ENCODE results near the gene EFEMP2. TPM values are rescaled to one million over a fixed set of nuclear protein-coding genes. Genes with fewer than 3 reads are reported as not detected.

The EFEMP2 gene
- total RNA-seq, 1 experiment from 2014 or later, result 26.2 TPM

- no peak overlapping the region for H3K14ac ChIP-seq (ENCODE audit: insufficient read depth, low read length)
- no peak overlapping the region for H2BK5ac ChIP-seq (ENCODE audit: insufficient read length, low read length)
- H2AK5ac ChIP-seq (ENCODE audit: insufficient read length, low read length), result no peak overlapping the region
- no CpG with 5 or more reads among the region's 16 CpGs for WGBS (ENCODE audit: extremely low coverage, insufficient read length, low lambda C conversion rate)
- H4K8ac ChIP-seq (replicated peaks; ENCODE audit: insufficient read length, low read depth, low read length), result no peak overlapping the region
- no peak overlapping the region for H4K5ac ChIP-seq (ENCODE audit: insufficient read length, low read depth, low read length)
- Mint-ChIP-seq H3K4me3 (peak overlapping the region in 1 of 2 experiments; percentile 56; a peak in 1 of 5 replicates), H3K4me1 (peaks cover 32 to 41% of the 10 kb centered on the region in 2 experiments), H3K36me3 (ENCODE audit: insufficient read depth in 1 of 3, low read depth in 3 of 3) (peaks cover 0 to 37% (median 0%) of the 10 kb centered on the region in 3 experiments; a peak in 3 of 7 replicates), H3K27me3 (ENCODE audit: low read depth) (peaks cover 34% of the 10 kb centered on the region), H3K9me3 (peaks cover under 1 to 4% of the 10 kb centered on the region in 2 experiments; a peak in 2 of 5 replicates), H3K27ac (0 out of 7 replicates have a peak overlapping the region, but pooled peaks of 1 of the 3 experiments have one; percentile 19)
- DNase-seq, result no peak
- no peak overlapping the region for H3T11ph ChIP-seq (ENCODE audit: low read length)
- H3K18ac ChIP-seq (ENCODE audit: insufficient read length, low read depth, low read length), result peak overlapping the region; percentile 9
- no peaks in the 10 kb centered on the region; the same call in 1 of the 2 replicates for H3K79me2 ChIP-seq (ENCODE audit: insufficient read depth, low read length)
- peaks cover 8% of the 10 kb centered on the region; the same call in 1 of the 2 replicates for H3K27me3 ChIP-seq (ENCODE audit: insufficient read depth, low read length)
- H3K23me2 ChIP-seq (ENCODE audit: insufficient read length, low read depth, low read length, poor library complexity, severe bottlenecking), result peaks cover 16% of the 10 kb centered on the region
- no peak overlapping the region for H2BK120ac ChIP-seq (ENCODE audit: low read depth, low read length, poor library complexity, severe bottlenecking)
- no peak overlapping the region for H3K4me2 ChIP-seq (ENCODE audit: insufficient read depth, insufficient read length, low read length)
- no peaks in the 10 kb centered on the region for H3K9me3 ChIP-seq (ENCODE audit: control insufficient read depth, low read depth, low read length)
- no peaks in the 10 kb centered on the region for H3K79me1 ChIP-seq (ENCODE audit: insufficient read depth, low read depth, low read length, poor library complexity, severe bottlenecking)
- H3K27ac ChIP-seq (ENCODE audit: insufficient read length, low read depth, low read length), result no peak overlapping the region
- no peak overlapping the region for H2AFZ ChIP-seq (ENCODE audit: low read length)
- TF ChIP-seq CTCF (conservative IDR thresholded peaks at IDR 0.05), result no peak
- no peak overlapping the region for H2BK12ac ChIP-seq (ENCODE audit: insufficient read length, low read depth, low read length)
- no peak overlapping the region for H3K56ac ChIP-seq (ENCODE audit: insufficient read length, low read depth, low read length)
- H3K4me1 ChIP-seq (ENCODE audit: insufficient read depth, low read length), result peaks cover 7% of the 10 kb centered on the region; the same call in 1 of the 2 replicates
- no peak overlapping the region for H3K23ac ChIP-seq (ENCODE audit: insufficient read length, low read depth, low read length)
- H4K20me1 ChIP-seq (ENCODE audit: control insufficient read depth, insufficient read depth, insufficient read length), result no peaks in the 10 kb centered on the region
- H2BK20ac ChIP-seq (ENCODE audit: low read depth, low read length, poor library complexity, severe bottlenecking), result no peak overlapping the region
- no peak overlapping the region for H4K91ac ChIP-seq (ENCODE audit: insufficient read length, low read depth, low read length)
- H2BK15ac ChIP-seq (ENCODE audit: low read depth, low read length), result no peak overlapping the region
- H3K4ac ChIP-seq (ENCODE audit: low read depth, low read length), result no peak overlapping the region
- H3K9ac ChIP-seq (ENCODE audit: extremely low read depth, insufficient read length, low read length), result no peak overlapping the region
Observed at GRCh38 chr11:65894034-65894591, 21.5 kb upstream of the EFEMP2 start.

Measured in H9 (cell line).